Thoracic aorta (tissue), 2 donors: Measurements from ENCODE around the gene SLC25A20. TPM values are rescaled to one million over a fixed set of nuclear protein-coding genes. Genes with fewer than 3 reads are reported as not detected.

ENCODE experiments used
- ATAC-seq: fragments of 150-250 bp; one replicate; pipeline ENCODE4 v1.8.0; 2017; ENCODE audit warnings: low read depth; ENCODE audit not compliant: insufficient number of reproducible peaks, low FRiP score
- DNase-seq: peaks from one replicate; pipeline ENCODE4 v3.0.0-alpha.2; 2020; ENCODE audit warnings: low spot score
- H3K27ac ChIP-seq, 2 donors: fragments of 200-600 bp; sonication (generic); 1 replicate in 1 of 2; 2 replicates in 1 of 2; pipeline ENCODE4 v1.5.1; 2016; ENCODE audit warnings: mild to moderate bottlenecking in 2 of 2, moderate library complexity in 2 of 2
- H3K27me3 ChIP-seq: fragments of 200-600 bp; sonication (generic); replicated peaks from 2 replicates; pipeline ENCODE4 v1.6.0; 2016; ENCODE audit warnings: mild to moderate bottlenecking; ENCODE audit not compliant: insufficient read depth
- H3K36me3 ChIP-seq: fragments of 200-600 bp; sonication (generic); one replicate; pipeline ENCODE4 v1.5.1; 2016
- H3K4me1 ChIP-seq, 2 donors: fragments of 200-600 bp; sonication (generic); 1 replicate in 1 of 2; 2 replicates in 1 of 2; pipeline versions ENCODE4 v1.5.1 to v1.6.0; 2016; ENCODE audit warnings: low read depth in 2 of 2, mild to moderate bottlenecking in 1 of 2; ENCODE audit not compliant: control insufficient read depth in 1 of 2
- H3K4me3 ChIP-seq: fragments of 200-600 bp; sonication (generic); 2 replicates; pipeline ENCODE4 v1.5.1; 2016; ENCODE audit warnings: mild to moderate bottlenecking
- H3K9me3 ChIP-seq: fragments of 200-600 bp; sonication (generic); 2 replicates; pipeline ENCODE4 v1.5.1; 2016
- CTCF ChIP-seq: fragments of 200-600 bp; sonication (generic); IDR thresholded peaks from one replicate; pipeline ENCODE4 v1.5.1; 2019; ENCODE audit warnings: antibody characterized with exemption
- total RNA-seq, 2 donors: library from RNA; depleted of rRNA; stranded (reverse); fragments of >200 nt; gene quantifications; one replicate each; pipeline versions ENCODE4 v1.1.0 to v1.2.3, GENCODE V29; 2016

The SLC25A20 gene
- total RNA-seq, 2 donors from 2014 or later, result 12.3 to 27.1 TPM

- DNase-seq (no peak), ATAC-seq (no peak)
- Histone ChIP-seq H3K4me1 (no peaks in the 10 kb centered on the region), H3K27ac (no peak overlapping the region), H3K36me3 (peaks cover 32% of the 10 kb centered on the region), H3K9me3 (no peaks in the 10 kb centered on the region), H3K4me3 (no peak overlapping the region), H3K27me3 (no peaks in the 10 kb centered on the region)
- TF ChIP-seq CTCF, result no peak
These were observed 39.5 kb downstream of the SLC25A20 start for GRCh38 chr3:48859206-48859605.

GRCh38 chr3:48858709-48859108 lies 40.0 kb downstream of the SLC25A20 start:
- H3K9me3 ChIP-seq, result no peaks in the 10 kb centered on the region
- peaks cover 32% of the 10 kb centered on the region for H3K36me3 ChIP-seq
- no peak overlapping the region for H3K4me3 ChIP-seq
- no peak overlapping the region for H3K27ac ChIP-seq
- no peaks in the 10 kb centered on the region for H3K27me3 ChIP-seq
- no peak for TF ChIP-seq CTCF
- DNase-seq (no peak), ATAC-seq (no peak)
- H3K4me1 ChIP-seq, result no peaks in the 10 kb centered on the region

GRCh38 chr3:48857641-48858040 lies 41.0 kb downstream of the SLC25A20 start:
- no peaks in the 10 kb centered on the region for H3K27me3 ChIP-seq
- H3K36me3 ChIP-seq, result peaks cover 30% of the 10 kb centered on the region
- H3K9me3 ChIP-seq, result no peaks in the 10 kb centered on the region
- H3K27ac ChIP-seq, result no peak overlapping the region
- TF ChIP-seq CTCF, result no peak
- no peaks in the 10 kb centered on the region for H3K4me1 ChIP-seq
- H3K4me3 ChIP-seq, result no peak overlapping the region
- ATAC-seq (no peak), DNase-seq (no peak)

GRCh38 chr3:48856469-48856868 lies 42.2 kb downstream of the SLC25A20 start:
- Histone ChIP-seq H3K9me3 (no peaks in the 10 kb centered on the region), H3K27me3 (no peaks in the 10 kb centered on the region), H3K36me3 (peaks cover 22% of the 10 kb centered on the region), H3K4me1 (peaks cover 0 to 6% of the 10 kb centered on the region in 2 donors), H3K4me3 (no peak overlapping the region), H3K27ac (no peak overlapping the region)
- ATAC-seq (no peak), DNase-seq (no peak)
- no peak for TF ChIP-seq CTCF

GRCh38 chr3:48855681-48856447 lies 42.8 kb downstream of the SLC25A20 start:
- Histone ChIP-seq H3K27me3 (no peaks in the 10 kb centered on the region), H3K4me3 (no peak overlapping the region), H3K27ac (no peak overlapping the region), H3K36me3 (peaks cover 18% of the 10 kb centered on the region), H3K9me3 (no peaks in the 10 kb centered on the region), H3K4me1 (peaks cover 0 to 7% of the 10 kb centered on the region in 2 donors)
- no peak for DNase-seq
- ATAC-seq, result no peak
- TF ChIP-seq CTCF, result no peak
